Measurements from ENCODE around the gene FRAS1.
"Not testable (repeated sequence)": the region's sequence is repeated elsewhere in the genome, so short reads cannot be mapped to it uniquely, and the experiment has no call there.

Gene FRAS1

DNA sequence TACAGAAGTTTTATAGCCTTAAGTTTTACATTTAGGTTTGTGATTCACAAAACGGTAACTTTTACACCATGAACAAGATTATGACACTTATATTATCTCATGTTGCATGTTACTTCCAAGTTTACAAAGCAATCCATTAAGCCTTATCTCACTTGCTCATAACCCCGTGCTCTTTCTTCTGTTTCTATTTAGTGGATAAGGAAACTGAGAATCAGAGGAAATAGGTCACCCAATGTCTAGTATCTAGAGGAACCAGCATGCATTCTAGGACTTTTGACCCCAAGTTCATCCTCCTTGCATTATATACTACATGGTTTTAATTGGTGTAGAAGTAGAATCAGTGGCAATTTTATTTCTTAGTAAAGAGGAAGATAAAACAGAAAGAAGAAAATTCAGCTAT is 427.5 kb downstream of the FRAS1 start:
- FAIRE-seq = no peak

DNA sequence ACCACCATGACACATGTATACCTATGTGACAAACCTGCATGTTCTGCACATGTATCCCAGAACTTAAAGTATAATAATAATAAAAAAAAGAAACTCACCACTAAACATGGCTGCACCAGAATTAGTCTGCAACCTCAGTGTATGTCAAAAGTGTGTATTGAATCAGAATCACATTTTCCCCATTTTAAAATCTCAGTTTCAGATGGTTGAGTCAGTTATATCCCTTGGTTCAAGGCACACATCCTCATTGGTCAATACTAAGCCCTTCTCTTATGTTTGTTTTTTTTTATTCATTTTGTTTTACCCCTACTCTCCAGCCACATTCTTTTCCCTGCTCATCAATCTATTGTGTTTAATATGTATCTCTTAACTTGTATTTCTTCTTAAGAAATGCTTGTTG is 436.6 kb downstream of the FRAS1 start:
- no peak for DNase-seq (ENCODE audit: low spot score)
- FAIRE-seq = no peak

More for the DNA sequence above, 427.5 kb downstream of the FRAS1 start:
- no peak for DNase-seq (ENCODE audit: low spot score)

DNA sequence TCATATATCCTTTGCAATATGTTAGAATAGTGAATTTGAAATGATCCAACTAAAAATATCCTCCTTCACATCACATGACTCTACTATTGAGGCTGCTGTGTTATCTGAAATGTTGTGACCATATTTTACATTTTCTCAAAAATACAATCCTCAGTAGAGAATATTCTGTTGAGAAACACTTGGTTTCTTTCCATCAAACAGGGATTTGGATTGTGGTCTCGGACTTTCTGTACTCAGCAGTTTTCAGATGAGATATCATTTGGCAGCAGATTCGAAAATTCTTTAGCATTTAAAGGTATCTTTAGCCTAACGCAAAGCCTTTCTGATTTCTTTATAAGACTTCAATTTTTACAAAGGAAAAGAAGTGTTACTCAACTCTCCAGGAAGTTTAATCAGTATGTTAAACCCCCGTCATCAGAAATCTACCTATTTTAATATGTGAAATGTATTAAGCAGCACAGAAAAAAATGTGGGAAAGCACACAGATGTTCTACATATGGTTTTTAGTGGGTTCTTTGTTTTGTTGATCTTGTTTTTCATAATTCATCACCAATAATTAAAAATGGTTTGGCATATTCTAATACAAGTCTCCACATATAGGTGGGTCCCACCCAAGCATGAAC is 439.0 kb downstream of the FRAS1 start:
- DNase-seq (ENCODE audit: low spot score) (no peak), FAIRE-seq (no peak)

DNA sequence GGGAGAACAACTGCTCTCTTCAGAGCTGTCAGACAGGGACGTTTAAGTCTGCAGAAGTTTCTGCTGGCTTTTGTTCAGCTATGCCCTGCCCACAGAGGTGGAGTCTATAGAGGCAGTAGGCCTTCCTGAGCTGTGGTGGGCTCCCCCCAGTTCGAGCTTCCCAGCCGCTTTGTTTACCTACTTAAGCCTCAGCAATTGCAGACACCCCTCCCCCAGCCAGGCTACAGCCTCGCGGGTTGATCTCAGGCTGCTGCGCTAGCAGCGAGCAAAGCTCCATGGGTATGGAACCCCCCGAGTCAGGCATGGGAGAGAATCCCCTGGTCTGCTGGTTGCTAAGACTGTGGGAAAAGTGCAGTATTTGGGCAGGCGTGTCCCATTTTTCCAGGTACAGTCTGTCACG is 449.1 kb downstream of the FRAS1 start:
- not testable (repeated sequence) for DNase-seq (ENCODE audit: low spot score); FAIRE-seq

DNA sequence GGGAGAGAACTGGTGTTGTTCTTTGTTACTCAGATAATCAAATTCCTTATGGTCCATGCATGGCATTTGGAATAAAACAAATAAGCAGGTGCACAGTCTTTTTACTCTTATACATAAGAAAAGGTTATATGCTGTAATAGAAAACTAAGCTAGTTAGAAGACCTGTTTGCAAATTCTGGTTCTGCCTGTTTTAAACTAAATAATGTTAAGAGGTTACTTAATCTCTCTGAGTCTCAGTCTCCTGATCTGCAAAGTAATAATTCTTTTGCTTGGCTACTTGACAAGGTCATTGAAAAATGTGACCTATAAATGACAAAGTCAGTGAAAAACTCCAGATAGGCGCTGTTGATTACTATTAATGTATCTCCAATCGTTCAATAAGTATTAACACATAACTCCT is 451.9 kb downstream of the FRAS1 start:
- FAIRE-seq = no peak
- DNase-seq (ENCODE audit: low spot score) = no peak

DNA sequence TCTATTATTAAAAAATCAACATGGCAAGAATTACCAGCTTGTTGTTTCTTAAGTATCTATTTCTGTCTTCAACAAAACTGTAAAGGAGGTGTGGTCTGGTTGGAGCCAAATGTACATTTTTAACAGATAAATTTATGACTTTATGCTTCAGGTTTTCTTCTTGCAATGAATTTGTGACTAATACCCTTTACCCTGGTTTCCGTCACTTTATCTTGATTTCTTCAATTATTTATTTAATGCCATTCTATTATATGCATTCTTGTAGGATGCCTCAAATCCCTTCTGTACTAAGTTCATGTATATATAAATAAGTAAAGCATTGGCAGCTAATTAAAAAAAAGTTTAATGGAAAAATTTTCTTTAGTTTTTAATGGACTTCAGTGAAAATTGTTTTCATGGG is 453.0 kb downstream of the FRAS1 start:
- FAIRE-seq = no peak
- DNase-seq (ENCODE audit: low spot score) = no peak

DNA sequence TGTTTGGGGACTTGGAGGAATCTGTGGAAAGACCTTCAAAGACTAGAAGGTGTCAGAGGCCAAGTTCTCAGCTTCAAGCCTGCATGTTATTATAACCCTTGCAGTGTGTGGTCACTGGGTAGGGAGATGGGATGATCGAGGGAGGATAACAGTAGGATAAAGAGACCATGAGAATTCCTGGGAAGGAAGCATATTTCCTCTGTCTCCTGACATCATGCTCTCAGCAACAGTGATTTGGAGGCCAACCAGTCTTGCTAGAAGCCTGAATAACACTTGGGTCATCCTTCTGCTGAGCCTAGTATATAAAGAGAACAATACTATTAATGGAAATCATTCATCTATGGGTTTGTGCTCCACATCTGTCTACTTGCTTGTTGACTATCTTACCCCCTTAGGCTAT is 453.6 kb downstream of the FRAS1 start:
- no peak for DNase-seq (ENCODE audit: low spot score)
- no peak for FAIRE-seq

DNA sequence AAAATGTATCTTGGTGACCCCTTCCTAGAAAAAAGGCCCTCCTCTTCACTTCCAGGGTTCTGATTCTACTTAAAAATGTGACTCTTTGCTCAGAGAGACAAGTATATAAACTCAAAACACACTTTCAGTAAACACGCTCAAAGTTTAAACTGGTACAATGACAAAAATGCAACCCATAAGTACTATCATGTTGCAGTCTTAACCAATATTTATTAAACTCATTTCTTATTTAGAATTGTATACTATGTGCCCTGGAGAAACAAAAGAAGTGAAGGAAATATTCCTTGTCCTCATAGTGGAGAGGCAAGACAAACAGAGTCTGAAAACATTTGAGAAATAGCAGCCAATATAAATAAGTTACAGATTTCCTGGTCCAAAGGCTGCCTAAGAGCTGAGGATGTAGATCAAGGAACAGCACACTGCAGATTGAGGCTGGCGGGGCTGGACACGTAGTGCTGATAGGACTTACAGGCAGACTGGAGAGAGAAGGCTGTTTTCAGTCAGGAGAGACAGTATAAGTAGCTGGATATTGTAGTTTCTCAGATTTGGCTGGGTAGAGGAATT is 455.3 kb downstream of the FRAS1 start:
- FAIRE-seq (no peak), DNase-seq (ENCODE audit: low spot score) (no peak)

DNA sequence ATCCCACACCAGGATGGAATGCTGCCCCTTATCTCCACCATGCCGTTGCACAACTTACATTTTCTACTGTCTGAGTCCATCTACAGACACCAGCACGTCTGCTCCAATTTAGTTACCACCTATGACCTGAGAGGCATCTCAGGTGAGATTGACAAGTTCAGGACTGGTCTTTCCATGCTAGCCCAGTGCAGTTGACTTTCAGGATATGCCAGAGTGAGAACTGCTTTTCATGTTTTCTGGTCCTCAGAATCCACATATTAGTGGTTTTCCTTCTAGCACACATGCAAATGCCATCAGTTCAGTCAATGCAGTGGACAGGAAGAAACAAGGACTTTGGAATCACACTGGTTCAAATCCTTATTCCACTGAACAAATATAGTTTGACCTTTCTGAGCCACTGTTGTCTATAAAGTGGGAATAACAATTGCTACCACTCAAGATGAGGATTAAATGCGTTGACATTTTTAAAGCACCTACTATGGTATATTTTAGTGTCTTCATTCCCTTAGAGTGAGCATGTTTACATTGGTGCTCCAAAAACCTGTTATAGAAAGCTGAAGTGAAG is 456.4 kb downstream of the FRAS1 start:
- DNase-seq (ENCODE audit: low spot score) = no peak
- no peak for FAIRE-seq

DNA sequence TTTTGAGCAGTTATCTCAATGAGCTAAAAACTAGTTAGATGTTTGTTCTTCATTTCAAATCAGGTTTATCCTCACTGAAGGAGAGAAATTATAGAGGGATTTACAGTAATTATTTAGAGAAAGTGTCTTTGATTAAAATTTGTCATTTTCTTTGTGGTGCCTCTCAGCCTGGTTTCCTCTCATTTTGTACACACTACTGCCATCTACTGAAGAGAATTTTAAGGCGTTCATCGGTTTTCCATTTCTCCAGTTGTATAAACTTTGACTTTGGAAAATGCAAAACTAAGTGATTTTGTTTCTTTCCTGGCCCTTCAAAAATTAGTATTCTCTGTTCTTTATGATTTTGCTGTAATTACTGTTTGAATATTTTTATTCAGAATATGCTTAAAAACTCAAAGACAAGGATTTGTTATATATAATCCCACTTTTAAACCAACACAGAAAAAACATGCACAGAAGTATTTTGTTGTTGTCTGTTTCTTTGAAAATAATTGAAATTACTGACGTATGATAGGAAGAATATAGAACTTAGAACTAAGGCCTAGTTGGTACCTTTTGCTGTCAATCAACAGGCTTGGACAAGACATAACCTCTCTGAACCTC is 460.0 kb downstream of the FRAS1 start:
- peak; percentile 62 for FAIRE-seq
- peak; percentile 20 for DNase-seq (ENCODE audit: low spot score)

DNA sequence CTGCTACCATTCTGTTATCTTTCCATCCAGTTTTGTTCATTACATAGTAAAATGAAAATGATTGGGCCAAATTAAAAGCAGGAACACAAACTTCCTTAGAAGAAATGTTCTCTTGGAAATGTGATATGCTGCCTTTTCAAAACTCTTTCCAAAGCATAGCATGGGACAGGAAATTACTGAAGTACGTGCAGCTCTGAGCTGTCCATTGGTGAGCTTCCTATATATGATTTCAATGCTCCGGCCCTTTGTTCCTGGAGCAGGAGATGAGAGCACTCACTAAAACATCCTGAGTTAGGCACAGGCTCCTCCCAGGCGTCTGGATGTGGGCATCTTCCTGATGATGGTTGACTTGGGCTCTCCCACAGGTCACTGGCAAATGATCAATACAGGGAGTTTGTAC is 461.4 kb downstream of the FRAS1 start:
- no peak for DNase-seq (ENCODE audit: low spot score)
- FAIRE-seq = no peak

DNA sequence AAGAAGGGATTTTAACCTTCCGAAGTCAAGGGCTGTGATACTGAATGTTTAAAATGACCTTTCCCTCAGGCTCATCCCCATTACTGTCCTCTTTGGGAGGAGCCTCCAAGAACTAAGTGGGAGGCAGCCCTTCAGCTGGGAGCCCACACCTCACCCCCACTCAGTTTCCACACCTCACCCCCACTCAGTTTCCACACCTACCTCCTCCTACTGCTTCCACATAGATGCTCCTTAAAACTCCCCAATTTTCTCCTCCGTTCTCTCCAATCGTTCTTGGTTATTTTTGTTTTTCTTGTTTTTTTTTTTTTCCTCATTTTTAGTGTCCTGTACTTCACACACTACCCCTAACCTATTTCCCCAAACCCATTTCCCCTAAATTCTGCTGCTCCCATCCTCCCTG is 462.8 kb downstream of the FRAS1 start:
- DNase-seq (ENCODE audit: low spot score) = no peak
- no peak for FAIRE-seq

DNA sequence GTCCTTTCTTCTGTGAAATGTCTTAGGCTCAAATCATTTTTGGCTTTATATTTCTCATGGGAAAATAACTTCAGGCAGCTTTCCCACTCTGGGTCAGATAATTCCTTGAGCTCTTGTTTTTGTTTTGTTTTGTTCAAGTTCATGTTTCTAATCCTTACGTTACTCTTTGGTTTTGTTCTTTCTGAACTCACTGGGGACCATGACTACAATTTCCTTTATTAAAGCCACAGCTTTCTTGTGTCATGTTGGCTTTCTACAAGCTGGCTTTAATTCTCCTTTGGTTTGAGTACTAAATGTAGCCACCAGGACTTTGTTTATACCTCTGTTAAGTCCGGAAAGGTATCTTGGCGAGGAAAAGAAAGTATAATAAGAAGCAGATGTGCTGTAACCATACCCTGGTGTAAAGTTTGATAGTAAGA is 463.7 kb downstream of the FRAS1 start:
- FAIRE-seq (no peak), DNase-seq (ENCODE audit: low spot score) (no peak)

DNA sequence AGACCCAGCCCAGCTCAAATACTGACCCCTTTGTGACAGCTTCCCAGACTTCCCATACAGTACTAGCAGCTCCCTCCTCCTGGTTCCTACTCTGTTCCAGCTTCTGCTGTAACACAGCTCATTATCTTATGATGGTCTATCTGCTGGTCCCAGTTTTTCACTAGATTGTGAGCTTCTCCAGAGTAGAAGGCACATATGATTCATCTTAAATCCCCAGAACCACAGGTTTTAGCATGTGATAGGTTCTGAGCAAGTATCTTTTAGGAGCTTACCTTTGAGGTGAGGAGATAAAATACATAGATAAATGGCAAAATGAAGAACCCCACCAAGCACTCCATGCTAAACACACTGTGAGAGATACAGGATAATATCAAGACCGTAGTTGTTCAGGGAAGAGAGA is 466.9 kb downstream of the FRAS1 start:
- DNase-seq (ENCODE audit: low spot score) = no peak
- no peak for FAIRE-seq

DNA sequence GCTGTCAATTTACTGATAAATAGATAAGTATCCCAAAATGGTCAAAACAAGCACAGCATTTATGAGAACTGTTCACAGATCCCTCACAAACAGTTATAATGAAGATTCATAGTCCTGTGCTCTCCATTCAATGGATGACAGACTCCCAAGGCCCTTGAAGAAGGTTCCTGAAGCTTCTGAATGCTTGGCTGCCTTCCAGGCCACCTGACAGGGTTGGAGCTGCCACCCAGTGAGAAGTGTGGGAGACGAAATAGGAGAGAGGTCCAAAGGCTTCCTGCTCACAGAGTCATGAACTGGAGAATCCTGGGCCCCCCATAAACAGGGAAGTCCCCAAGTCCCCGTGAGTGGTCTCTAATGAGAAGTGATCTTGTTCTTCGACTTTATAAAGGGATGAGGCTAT is 468.4 kb downstream of the FRAS1 start:
- FAIRE-seq (no peak), DNase-seq (ENCODE audit: low spot score) (no peak)

DNA sequence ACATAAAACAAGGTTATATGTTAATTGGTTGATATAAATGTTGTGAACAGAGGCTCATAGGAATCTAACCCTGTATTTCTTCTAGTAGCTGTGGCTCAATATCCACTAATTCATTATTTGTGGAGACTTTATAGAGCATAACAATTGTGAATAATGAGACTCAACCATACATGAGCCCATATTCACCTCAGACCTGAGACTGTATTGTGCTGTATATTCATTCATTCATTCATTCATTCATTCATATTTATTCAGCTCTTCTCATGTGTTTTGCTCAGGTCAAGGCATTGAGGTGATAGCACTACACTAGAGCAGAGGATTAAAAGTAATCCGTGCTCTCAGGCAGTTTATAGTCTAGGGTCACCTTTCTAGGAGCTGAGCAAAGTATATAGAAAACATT is 470.0 kb downstream of the FRAS1 start:
- DNase-seq (ENCODE audit: low spot score) = no peak
- FAIRE-seq = no peak

DNA sequence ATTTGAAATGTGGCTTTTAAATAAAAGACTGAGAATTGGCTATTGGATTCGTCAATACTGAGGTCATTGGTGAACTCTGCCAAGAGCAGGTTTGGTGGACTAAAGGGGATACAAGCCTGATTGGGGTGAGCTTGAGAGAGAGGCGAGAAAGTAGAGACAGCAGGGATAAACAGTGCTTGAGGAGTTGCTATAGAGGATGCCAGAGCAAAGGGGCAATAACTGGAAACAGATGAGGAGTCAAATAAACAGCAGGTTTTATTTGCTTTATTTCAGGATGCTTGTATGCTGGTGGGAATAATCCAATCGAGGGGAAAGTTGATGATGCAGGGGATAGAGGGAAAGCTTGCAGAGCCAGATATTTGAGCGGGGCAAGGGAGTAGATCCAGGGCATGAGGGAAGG is 470.4 kb downstream of the FRAS1 start:
- no peak for DNase-seq (ENCODE audit: low spot score)
- FAIRE-seq = no peak

DNA sequence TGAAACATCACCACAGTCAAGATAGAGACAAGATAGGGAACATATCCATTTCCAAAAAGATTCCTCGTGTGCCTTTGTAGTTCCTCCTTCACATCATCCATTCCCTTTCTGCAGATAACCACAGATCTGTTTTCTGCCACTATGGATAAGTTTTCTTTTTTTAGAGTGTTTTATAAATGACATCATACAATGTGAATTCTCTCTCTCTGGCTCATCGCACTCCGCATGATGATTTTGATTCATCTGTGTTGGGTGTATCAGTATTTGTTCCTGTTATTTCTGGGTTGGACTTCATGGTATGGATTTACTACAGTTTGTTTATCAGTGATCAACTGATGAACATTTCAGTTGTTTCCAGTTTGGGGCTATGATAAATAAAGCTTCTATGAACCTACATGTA is 471.2 kb downstream of the FRAS1 start:
- no peak for FAIRE-seq

DNA sequence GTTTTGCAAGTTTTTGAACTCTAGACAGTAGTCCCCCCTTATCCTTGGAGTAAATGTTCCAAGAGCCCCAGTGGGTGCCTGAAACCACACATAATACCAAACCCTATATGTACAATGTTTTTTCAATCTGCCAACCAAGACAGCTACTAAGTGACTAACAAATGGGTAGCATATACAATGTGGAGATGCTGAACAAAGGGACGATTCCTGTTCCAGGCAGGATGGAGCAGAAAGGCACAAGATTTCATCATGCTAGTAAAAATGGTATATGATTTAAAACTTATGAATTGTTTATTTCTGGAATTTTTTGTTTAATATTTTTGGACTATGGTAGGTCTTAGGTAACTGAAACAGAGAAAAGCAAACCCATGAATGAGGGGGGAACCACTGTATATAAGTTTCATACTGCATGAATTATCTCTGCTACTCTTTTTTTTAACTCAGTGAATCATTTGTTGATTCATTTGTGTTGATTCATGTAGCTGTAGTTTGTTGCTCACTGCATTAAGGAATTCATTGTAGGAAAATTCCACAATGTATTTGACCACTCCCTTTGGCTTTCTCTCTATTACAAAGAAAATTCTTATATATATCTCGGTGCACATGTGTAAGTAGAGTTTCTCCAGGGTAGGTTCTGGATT is 472.6 kb downstream of the FRAS1 start:
- DNase-seq (ENCODE audit: low spot score) (no peak), FAIRE-seq (no peak)

More for the DNA sequence above, 471.2 kb downstream of the FRAS1 start:
- no peak for DNase-seq (ENCODE audit: low spot score)

DNA sequence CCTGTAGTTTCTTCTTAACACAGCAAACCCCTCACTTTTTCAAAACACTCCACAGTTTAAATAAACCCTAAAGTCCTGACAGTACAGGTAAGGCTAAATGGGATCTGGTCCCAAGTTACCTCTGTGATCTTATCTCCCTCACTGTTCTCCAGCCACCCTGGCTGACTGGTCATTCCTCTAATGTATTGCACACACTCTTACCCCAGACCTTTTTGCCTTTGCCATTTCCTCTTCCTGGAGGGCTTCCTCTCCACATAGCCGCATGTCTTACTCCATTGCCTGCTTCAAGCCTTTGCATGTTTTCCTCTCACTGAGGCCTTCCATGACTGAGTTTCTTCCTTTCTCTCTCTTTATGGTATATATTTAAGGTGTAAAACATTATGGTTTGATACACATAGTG is 474.9 kb downstream of the FRAS1 start:
- no peak for FAIRE-seq

DNA sequence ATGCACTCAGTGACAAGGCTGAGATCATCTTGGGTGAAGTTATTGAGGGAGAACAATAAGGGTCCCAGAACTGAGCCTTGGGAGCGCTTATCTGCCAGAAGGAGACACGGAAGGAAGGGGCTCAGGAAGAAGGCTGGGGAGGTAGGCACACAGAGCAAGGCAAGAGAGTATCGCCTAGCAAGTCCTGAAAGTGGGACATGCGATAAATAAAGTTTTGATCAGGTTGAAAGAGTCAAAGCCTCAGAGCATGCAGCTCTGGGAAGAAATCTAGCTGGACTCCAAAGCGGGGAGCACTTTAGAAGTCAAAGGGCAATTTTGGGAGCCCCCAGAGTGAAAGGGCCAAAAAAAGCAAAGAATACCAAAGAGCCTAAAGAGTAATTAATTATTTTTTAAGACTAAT is 476.7 kb downstream of the FRAS1 start:
- DNase-seq (ENCODE audit: low spot score) (no peak), FAIRE-seq (no peak)

More for the DNA sequence above, 474.9 kb downstream of the FRAS1 start:
- DNase-seq (ENCODE audit: low spot score) = no peak

DNA sequence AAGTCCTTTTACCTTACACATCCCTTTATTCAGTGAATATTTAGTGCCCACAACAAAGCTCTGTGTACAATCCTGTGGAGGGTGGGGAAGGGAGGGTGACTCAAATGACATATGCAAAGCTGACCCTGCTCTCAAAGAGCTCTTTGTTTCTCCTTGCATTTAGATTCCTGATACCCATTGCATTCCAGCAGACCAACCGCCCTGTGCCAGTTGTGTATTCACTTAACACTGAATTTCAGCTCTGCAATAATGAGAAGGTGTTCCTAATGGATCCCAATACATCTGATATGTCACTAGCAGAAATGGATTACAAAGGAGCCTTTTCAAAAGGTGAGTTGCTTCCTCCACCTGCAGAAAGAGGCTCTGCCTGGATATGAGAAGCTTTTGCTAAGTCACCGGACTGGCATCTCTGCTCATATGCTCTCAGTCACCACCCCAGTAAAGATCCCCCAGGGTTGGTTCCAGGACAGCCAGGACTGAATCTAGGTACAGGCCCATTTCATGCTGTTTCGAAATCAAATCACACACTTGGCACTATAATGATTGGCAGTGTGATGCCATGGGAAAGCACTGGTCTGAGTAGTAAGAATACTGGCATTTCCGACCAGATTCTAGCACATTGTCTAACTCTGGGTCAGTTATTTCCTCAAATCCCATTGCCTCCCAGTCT is 477.3 kb downstream of the FRAS1 start:
- FAIRE-seq (no peak), DNase-seq (ENCODE audit: low spot score) (no peak)
